Measurements from ENCODE around the gene PHKB.

Gene PHKB

GRCh38 chr16:47613251-47613650, 152.1 kb downstream of the PHKB start:
- DNase-seq (ENCODE audit: low spot score): no peak
- TF ChIP-seq CTCF (IDR thresholded peaks at IDR 0.05; ENCODE audit: borderline replicate concordance, control extremely low read depth, extremely low read depth, insufficient read depth, missing control alignments): no peak
- in situ Hi-C loops (cut with MboI; ENCODE audit: low sequenced_read_pairs, unreplicated experiment): no loop called here

GRCh38 chr16:47617732-47618131, 156.6 kb downstream of the PHKB start:
- no peak for DNase-seq (ENCODE audit: low spot score)
- TF ChIP-seq CTCF (IDR thresholded peaks at IDR 0.05; ENCODE audit: borderline replicate concordance, control extremely low read depth, extremely low read depth, insufficient read depth, missing control alignments): no peak
- in situ Hi-C loops (cut with MboI; ENCODE audit: low sequenced_read_pairs, unreplicated experiment): no loop called here

- in situ Hi-C loops (cut with MboI; ENCODE audit: low sequenced_read_pairs, unreplicated experiment): no loop called here
- no peak for TF ChIP-seq CTCF (IDR thresholded peaks at IDR 0.05; ENCODE audit: borderline replicate concordance, control extremely low read depth, extremely low read depth, insufficient read depth, missing control alignments)
- no peak for DNase-seq (ENCODE audit: low spot score)
These were observed 161.5 kb downstream of the PHKB start for GRCh38 chr16:47622451-47623176.

- in situ Hi-C loops (cut with MboI; ENCODE audit: low sequenced_read_pairs, unreplicated experiment): no loop called here
- DNase-seq (ENCODE audit: low spot score): no peak
- no peak for TF ChIP-seq CTCF (IDR thresholded peaks at IDR 0.05; ENCODE audit: borderline replicate concordance, control extremely low read depth, extremely low read depth, insufficient read depth, missing control alignments)
These were observed 163.4 kb downstream of the PHKB start for GRCh38 chr16:47624563-47624962.

- in situ Hi-C loops (cut with MboI; ENCODE audit: low sequenced_read_pairs, unreplicated experiment): no loop called here
- no peak for TF ChIP-seq CTCF (IDR thresholded peaks at IDR 0.05; ENCODE audit: borderline replicate concordance, control extremely low read depth, extremely low read depth, insufficient read depth, missing control alignments)
- no peak for DNase-seq (ENCODE audit: low spot score)
These were observed 164.0 kb downstream of the PHKB start for GRCh38 chr16:47625115-47625567.

GRCh38 chr16:47626246-47626645, 165.1 kb downstream of the PHKB start:
- TF ChIP-seq CTCF (IDR thresholded peaks at IDR 0.05; ENCODE audit: borderline replicate concordance, control extremely low read depth, extremely low read depth, insufficient read depth, missing control alignments): no peak
- in situ Hi-C loops (cut with MboI; ENCODE audit: low sequenced_read_pairs, unreplicated experiment): no loop called here

More at GRCh38 chr16:47626246-47626645, 165.1 kb downstream of the PHKB start:
- no peak for DNase-seq (ENCODE audit: low spot score)
